ENCODE data around the gene FER. TPM values are rescaled to one million over a fixed set of nuclear protein-coding genes. Genes with fewer than 3 reads are reported as not detected.
A peak's percentile ranks its signal among the peaks of the same experiment; 100 is the strongest.

The FER gene
- total RNA-seq, 2 donors from 2014 or later = 10.8 to 15.7 TPM

GRCh38 chr5:108947164-108947563 is 199.5 kb downstream of the FER start:
- no peak for DNase-seq
- no peak overlapping the region for H3K4me3 ChIP-seq
- TF ChIP-seq, protein P1, sequence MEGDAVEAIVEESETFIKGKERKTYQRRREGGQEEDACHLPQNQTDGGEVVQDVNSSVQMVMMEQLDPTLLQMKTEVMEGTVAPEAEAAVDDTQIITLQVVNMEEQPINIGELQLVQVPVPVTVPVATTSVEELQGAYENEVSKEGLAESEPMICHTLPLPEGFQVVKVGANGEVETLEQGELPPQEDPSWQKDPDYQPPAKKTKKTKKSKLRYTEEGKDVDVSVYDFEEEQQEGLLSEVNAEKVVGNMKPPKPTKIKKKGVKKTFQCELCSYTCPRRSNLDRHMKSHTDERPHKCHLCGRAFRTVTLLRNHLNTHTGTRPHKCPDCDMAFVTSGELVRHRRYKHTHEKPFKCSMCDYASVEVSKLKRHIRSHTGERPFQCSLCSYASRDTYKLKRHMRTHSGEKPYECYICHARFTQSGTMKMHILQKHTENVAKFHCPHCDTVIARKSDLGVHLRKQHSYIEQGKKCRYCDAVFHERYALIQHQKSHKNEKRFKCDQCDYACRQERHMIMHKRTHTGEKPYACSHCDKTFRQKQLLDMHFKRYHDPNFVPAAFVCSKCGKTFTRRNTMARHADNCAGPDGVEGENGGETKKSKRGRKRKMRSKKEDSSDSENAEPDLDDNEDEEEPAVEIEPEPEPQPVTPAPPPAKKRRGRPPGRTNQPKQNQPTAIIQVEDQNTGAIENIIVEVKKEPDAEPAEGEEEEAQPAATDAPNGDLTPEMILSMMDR (IDR thresholded peaks at IDR 0.05) = no peak
- no peaks in the 10 kb centered on the region for H3K27me3 ChIP-seq
- H3K9ac ChIP-seq (ENCODE audit: low read depth in 2 of 2, low read length in 2 of 2) = no peak overlapping the region
- H3K36me3 ChIP-seq = no peaks in the 10 kb centered on the region
- H3K4me1 ChIP-seq = no peaks in the 10 kb centered on the region
- H3K9me3 ChIP-seq = no peaks in the 10 kb centered on the region
- intact Hi-C loops (cut with DNase I) = no loop called here
- H3K27ac ChIP-seq = no peak overlapping the region

DNA sequence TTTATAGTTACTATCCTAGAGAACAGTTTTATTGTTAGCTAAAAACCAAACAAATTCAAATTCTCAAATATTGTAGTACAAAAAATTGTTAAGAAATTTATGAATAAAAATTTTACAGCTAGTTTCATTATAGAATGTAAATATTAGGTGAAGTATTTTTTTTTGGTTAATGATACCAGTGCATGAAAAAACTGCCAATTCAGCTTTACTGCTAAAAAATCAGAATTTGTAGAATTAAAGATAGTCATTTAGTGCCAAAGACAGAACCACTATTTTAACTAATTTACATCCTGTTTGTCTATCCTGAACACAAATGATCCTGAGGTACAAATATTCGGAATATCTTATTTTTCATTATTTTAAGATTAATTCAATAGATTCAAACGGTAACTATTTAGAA is 202.6 kb downstream of the FER start:
- no peaks in the 10 kb centered on the region for H3K4me1 ChIP-seq
- TF ChIP-seq, protein P1 (IDR thresholded peaks at IDR 0.05) = no peak
- no peaks in the 10 kb centered on the region for H3K9me3 ChIP-seq
- intact Hi-C loops (cut with DNase I) = no loop called here
- no peak for DNase-seq
- H3K4me3 ChIP-seq = no peak overlapping the region
- no peaks in the 10 kb centered on the region for H3K27me3 ChIP-seq
- no peaks in the 10 kb centered on the region for H3K36me3 ChIP-seq
- H3K9ac ChIP-seq (ENCODE audit: low read depth in 2 of 2, low read length in 2 of 2) = no peak overlapping the region
- no peak overlapping the region for H3K27ac ChIP-seq

GRCh38 chr5:108953940-108954339 is 206.2 kb downstream of the FER start:
- TF ChIP-seq, protein P1 (IDR thresholded peaks at IDR 0.05) = no peak
- Histone ChIP-seq H3K4me3 (no peak overlapping the region), H3K9ac (ENCODE audit: low read depth in 2 of 2, low read length in 2 of 2) (no peak overlapping the region), H3K27ac (no peak overlapping the region), H3K27me3 (no peaks in the 10 kb centered on the region), H3K9me3 (no peaks in the 10 kb centered on the region), H3K36me3 (no peaks in the 10 kb centered on the region), H3K4me1 (no peaks in the 10 kb centered on the region)
- no peak for DNase-seq
- intact Hi-C loops (cut with DNase I) = no loop called here

GRCh38 chr5:108957333-108957732 is 209.6 kb downstream of the FER start:
- TF ChIP-seq, protein P1 (IDR thresholded peaks at IDR 0.05) = no peak
- Histone ChIP-seq H3K36me3 (no peaks in the 10 kb centered on the region), H3K9ac (ENCODE audit: low read depth in 2 of 2, low read length in 2 of 2) (no peak overlapping the region), H3K9me3 (no peaks in the 10 kb centered on the region), H3K27me3 (no peaks in the 10 kb centered on the region), H3K27ac (no peak overlapping the region), H3K4me1 (no peaks in the 10 kb centered on the region), H3K4me3 (no peak overlapping the region)
- intact Hi-C loops (cut with DNase I) = no loop called here
- DNase-seq = no peak

GRCh38 chr5:108966910-108967309 is 219.2 kb downstream of the FER start:
- TF ChIP-seq, protein P1 (IDR thresholded peaks at IDR 0.05) = no peak
- H3K9me3 ChIP-seq = no peaks in the 10 kb centered on the region

GRCh38 chr5:108974594-108974993 is 226.9 kb downstream of the FER start:
- TF ChIP-seq, protein P1 (IDR thresholded peaks at IDR 0.05) = no peak

More at GRCh38 chr5:108966910-108967309, 219.2 kb downstream of the FER start:
- Histone ChIP-seq H3K4me3 (no peak overlapping the region), H3K27me3 (no peaks in the 10 kb centered on the region), H3K27ac (no peak overlapping the region), H3K36me3 (no peaks in the 10 kb centered on the region), H3K9ac (ENCODE audit: low read depth in 2 of 2, low read length in 2 of 2) (no peak overlapping the region), H3K4me1 (no peaks in the 10 kb centered on the region)
- intact Hi-C loops (cut with DNase I) = no loop called here
- DNase-seq = no peak

More at GRCh38 chr5:108974594-108974993, 226.9 kb downstream of the FER start:
- Histone ChIP-seq H3K36me3 (no peaks in the 10 kb centered on the region), H3K9ac (ENCODE audit: low read depth in 2 of 2, low read length in 2 of 2) (no peak overlapping the region), H3K9me3 (no peaks in the 10 kb centered on the region), H3K27me3 (no peaks in the 10 kb centered on the region), H3K4me1 (no peaks in the 10 kb centered on the region), H3K27ac (peak overlapping the region; percentile 24), H3K4me3 (no peak overlapping the region)
- intact Hi-C loops (cut with DNase I) = no loop called here
- no peak for DNase-seq

All from colonic mucosa (tissue), 4 donors.